ENCODE data around the gene KDM4C. TPM values are rescaled to one million over a fixed set of nuclear protein-coding genes. Genes with fewer than 3 reads are reported as not detected.
A peak's percentile ranks its signal among the peaks of the same experiment; 100 is the strongest.
"Not testable (repeated sequence)": the region's sequence is repeated elsewhere in the genome, so short reads cannot be mapped to it uniquely, and the experiment has no call there.

The KDM4C gene
- total RNA-seq, 1 experiment from 2014 or later = 17.0 TPM

- Histone ChIP-seq H3K4me3 (peak overlapping the region; percentile 81), H3K27me3 (no peaks in the 10 kb centered on the region), H3K27ac (peak overlapping the region; percentile 83), H3K36me3 (no peaks in the 10 kb centered on the region), H3K9me3 (replicated peaks) (no peaks in the 10 kb centered on the region), H3K4me1 (no peaks in the 10 kb centered on the region)
- peak in 1 of 2 experiments; percentile 72 for DNase-seq
Observed at GRCh38 chr9:6757132-6757455, 679 bp upstream of the KDM4C start.

GRCh38 chr9:6758248-6758497 is 400 bp downstream of the KDM4C start:
- no peaks in the 10 kb centered on the region for H3K9me3 ChIP-seq (replicated peaks)
- H3K4me3 ChIP-seq = peak overlapping the region; percentile 81
- no peaks in the 10 kb centered on the region for H3K27me3 ChIP-seq
- no peaks in the 10 kb centered on the region for H3K4me1 ChIP-seq
- no peaks in the 10 kb centered on the region for H3K36me3 ChIP-seq
- H3K27ac ChIP-seq = peak overlapping the region; percentile 83
- DNase-seq = no peak

GRCh38 chr9:6758498-6759184 is 868 bp downstream of the KDM4C start:
- peak; percentile 40 to 59 for DNase-seq

GRCh38 chr9:6759185-6759977 is 1.6 kb downstream of the KDM4C start:
- H3K36me3 ChIP-seq = no peaks in the 10 kb centered on the region
- no peaks in the 10 kb centered on the region for H3K4me1 ChIP-seq
- peak overlapping the region; percentile 83 for H3K27ac ChIP-seq
- H3K27me3 ChIP-seq = no peaks in the 10 kb centered on the region
- DNase-seq = peak; percentile 12 to 47
- H3K4me3 ChIP-seq = peak overlapping the region; percentile 81
- H3K9me3 ChIP-seq (replicated peaks) = no peaks in the 10 kb centered on the region

More at GRCh38 chr9:6758498-6759184, 868 bp downstream of the KDM4C start:
- peak overlapping the region; percentile 81 for H3K4me3 ChIP-seq
- no peaks in the 10 kb centered on the region for H3K9me3 ChIP-seq (replicated peaks)
- no peaks in the 10 kb centered on the region for H3K4me1 ChIP-seq
- H3K36me3 ChIP-seq = no peaks in the 10 kb centered on the region
- peak overlapping the region; percentile 83 for H3K27ac ChIP-seq
- no peaks in the 10 kb centered on the region for H3K27me3 ChIP-seq

GRCh38 chr9:6761306-6761705 is 3.5 kb downstream of the KDM4C start:
- H3K36me3 ChIP-seq = no peaks in the 10 kb centered on the region
- no peaks in the 10 kb centered on the region for H3K9me3 ChIP-seq (replicated peaks)
- H3K27ac ChIP-seq = no peak overlapping the region
- DNase-seq = no peak
- no peak overlapping the region for H3K4me3 ChIP-seq
- H3K4me1 ChIP-seq = no peaks in the 10 kb centered on the region
- no peaks in the 10 kb centered on the region for H3K27me3 ChIP-seq

GRCh38 chr9:6763244-6763643 is 5.5 kb downstream of the KDM4C start:
- Histone ChIP-seq H3K27me3 (no peaks in the 10 kb centered on the region), H3K9me3 (replicated peaks) (no peaks in the 10 kb centered on the region), H3K4me3 (no peak overlapping the region), H3K4me1 (no peaks in the 10 kb centered on the region), H3K27ac (no peak overlapping the region), H3K36me3 (no peaks in the 10 kb centered on the region)
- DNase-seq = no peak

- Histone ChIP-seq H3K4me1 (no peaks in the 10 kb centered on the region), H3K4me3 (no peak overlapping the region), H3K27ac (no peak overlapping the region), H3K27me3 (no peaks in the 10 kb centered on the region), H3K9me3 (replicated peaks) (no peaks in the 10 kb centered on the region), H3K36me3 (no peaks in the 10 kb centered on the region)
- no peak for DNase-seq
Observed at GRCh38 chr9:6764011-6764410, 6.2 kb downstream of the KDM4C start.

GRCh38 chr9:6764523-6764922 is 6.8 kb downstream of the KDM4C start:
- no peaks in the 10 kb centered on the region for H3K4me1 ChIP-seq
- H3K27ac ChIP-seq = no peak overlapping the region
- no peak for DNase-seq
- H3K9me3 ChIP-seq (replicated peaks) = no peaks in the 10 kb centered on the region
- no peaks in the 10 kb centered on the region for H3K27me3 ChIP-seq
- no peaks in the 10 kb centered on the region for H3K36me3 ChIP-seq
- H3K4me3 ChIP-seq = no peak overlapping the region

GRCh38 chr9:6764950-6765349 is 7.2 kb downstream of the KDM4C start:
- DNase-seq = no peak
- no peak overlapping the region for H3K27ac ChIP-seq

GRCh38 chr9:6765396-6765795 is 7.6 kb downstream of the KDM4C start:
- H3K27me3 ChIP-seq = no peaks in the 10 kb centered on the region
- H3K9me3 ChIP-seq (replicated peaks) = no peaks in the 10 kb centered on the region
- no peak overlapping the region for H3K4me3 ChIP-seq
- H3K27ac ChIP-seq = no peak overlapping the region
- DNase-seq = no peak
- no peaks in the 10 kb centered on the region for H3K36me3 ChIP-seq
- H3K4me1 ChIP-seq = no peaks in the 10 kb centered on the region

More at GRCh38 chr9:6764950-6765349, 7.2 kb downstream of the KDM4C start:
- no peaks in the 10 kb centered on the region for H3K36me3 ChIP-seq
- H3K4me3 ChIP-seq = no peak overlapping the region
- no peaks in the 10 kb centered on the region for H3K4me1 ChIP-seq
- H3K27me3 ChIP-seq = no peaks in the 10 kb centered on the region
- H3K9me3 ChIP-seq (replicated peaks) = no peaks in the 10 kb centered on the region

GRCh38 chr9:6766606-6767005 is 8.8 kb downstream of the KDM4C start:
- Histone ChIP-seq H3K9me3 (replicated peaks) (no peaks in the 10 kb centered on the region), H3K36me3 (no peaks in the 10 kb centered on the region)
- DNase-seq = no peak

GRCh38 chr9:6768587-6768986 is 10.8 kb downstream of the KDM4C start:
- H3K4me3 ChIP-seq; H3K27me3 ChIP-seq; H3K9me3 ChIP-seq (replicated peaks); H3K4me1 ChIP-seq; H3K27ac ChIP-seq; DNase-seq; H3K36me3 ChIP-seq: not testable (repeated sequence)

More at GRCh38 chr9:6766606-6767005, 8.8 kb downstream of the KDM4C start:
- no peak overlapping the region for H3K27ac ChIP-seq
- no peaks in the 10 kb centered on the region for H3K27me3 ChIP-seq
- H3K4me1 ChIP-seq = no peaks in the 10 kb centered on the region
- H3K4me3 ChIP-seq = no peak overlapping the region

GRCh38 chr9:6771722-6772121 is 13.9 kb downstream of the KDM4C start:
- Histone ChIP-seq H3K4me3 (no peak overlapping the region), H3K4me1 (no peaks in the 10 kb centered on the region), H3K27me3 (no peaks in the 10 kb centered on the region), H3K27ac (no peak overlapping the region), H3K9me3 (replicated peaks) (no peaks in the 10 kb centered on the region), H3K36me3 (no peaks in the 10 kb centered on the region)
- DNase-seq = no peak

- Histone ChIP-seq H3K4me3 (no peak overlapping the region), H3K9me3 (replicated peaks) (no peaks in the 10 kb centered on the region), H3K27ac (no peak overlapping the region), H3K4me1 (peaks cover 8% of the 10 kb centered on the region; the same call in 1 of the 2 replicates), H3K36me3 (no peaks in the 10 kb centered on the region), H3K27me3 (no peaks in the 10 kb centered on the region)
- no peak for DNase-seq
Observed at GRCh38 chr9:6777213-6777902, 19.6 kb downstream of the KDM4C start.

Measured in SJCRH30 (cell line).